Measurements from ENCODE around the gene DDX5.

- no peak for TF ChIP-seq ZBTB10 (tag by site-specific recombination; IDR thresholded peaks at IDR 0.05)
- no peak for TF ChIP-seq CTCF (tag by site-specific recombination; IDR thresholded peaks at IDR 0.05)
- no peak for TF ChIP-seq ZNF629 (tag by site-specific recombination; IDR thresholded peaks at IDR 0.05)
- TF ChIP-seq SCRT1 (tag by site-specific recombination; IDR thresholded peaks at IDR 0.05; ENCODE audit: borderline replicate concordance), result no peak
- no peak for TF ChIP-seq ZNF561 (tag by site-specific recombination; IDR thresholded peaks at IDR 0.05; ENCODE audit: borderline replicate concordance)
- no peak for TF ChIP-seq ZNF571 (tag by site-specific recombination; IDR thresholded peaks at IDR 0.05)
- TF ChIP-seq MYNN (tag by site-specific recombination; IDR thresholded peaks at IDR 0.05; ENCODE audit: borderline replicate concordance), result no peak
- no peak for TF ChIP-seq ZNF280D (tag by site-specific recombination; IDR thresholded peaks at IDR 0.05)
- TF ChIP-seq ZNF76 (tag by site-specific recombination; IDR thresholded peaks at IDR 0.05; ENCODE audit: borderline replicate concordance, low read depth), result no peak
- no peak for TF ChIP-seq ZNF138 (tag by site-specific recombination; IDR thresholded peaks at IDR 0.05; ENCODE audit: borderline replicate concordance)
Measured at GRCh38 chr17:64470625-64471024, 35.5 kb downstream of the DDX5 start.
